MCF 10A (cell line): ENCODE results near the gene TLCD1. TPM values are rescaled to one million over a fixed set of nuclear protein-coding genes. Genes with fewer than 3 reads are reported as not detected.

Source experiments
- BruUV-seq: library from RNA; stranded (reverse); fragments of 400-500 nt; replicated peaks from 2 replicates; lab custom pipeline; 2021; lab: Mats Ljungman, UMichigan
- CTCF ChIA-PET: fragments of 300-600 bp; sonication (Branson Sonifier 250); formaldehyde crosslinking; extraction: SDS; loops from one replicate; lab custom pipeline; 2021; ENCODE audit warnings: antibody characterized with exemption, inconsistent platforms; lab: Yijun Ruan, JAX
- POLR2A ChIA-PET: fragments of 300-600, 350-650 bp; sonication (Branson Sonifier 250); formaldehyde crosslinking; extraction: SDS; loops from one replicate; lab custom pipeline; 2020; ENCODE audit warnings: antibody characterized with exemption, inconsistent platforms; lab: Yijun Ruan, JAX
- DNase-seq: peaks from one replicate; pipeline ENCODE4 v3.0.0-alpha.2; 2018; ENCODE audit not compliant: unreplicated experiment
- H3K27ac Mint-ChIP-seq: one replicate; pipeline ENCODE4 v1.8.0; 2022; ENCODE audit warnings: mild to moderate bottlenecking, low read depth, mixed read lengths; ENCODE audit not compliant: unreplicated experiment
- H3K27me3 Mint-ChIP-seq: one replicate; pipeline ENCODE4 v1.8.0; 2022; ENCODE audit warnings: mixed read lengths; ENCODE audit not compliant: insufficient read depth, unreplicated experiment
- H3K36me3 Mint-ChIP-seq: one replicate; pipeline ENCODE4 v1.8.0; 2022; ENCODE audit warnings: mild to moderate bottlenecking, moderate library complexity, mixed read lengths; ENCODE audit not compliant: insufficient read depth, unreplicated experiment
- H3K4me1 Mint-ChIP-seq: one replicate; pipeline ENCODE4 v1.8.0; 2022; ENCODE audit warnings: mixed read lengths; ENCODE audit not compliant: insufficient read depth, unreplicated experiment
- H3K4me3 Mint-ChIP-seq: one replicate; pipeline ENCODE4 v1.8.0; 2022; ENCODE audit warnings: mild to moderate bottlenecking, moderate library complexity, mixed read lengths; ENCODE audit not compliant: unreplicated experiment
- H3K9me3 Mint-ChIP-seq: one replicate; pipeline ENCODE4 v1.8.0; 2022; ENCODE audit warnings: mixed read lengths; ENCODE audit not compliant: unreplicated experiment
- intact Hi-C: fragments of 100-400 bp; cut with micrococcal nuclease; formaldehyde crosslinking; loops from 2 replicates; pipeline ENCODE4 v1.14.1; 2022
- total RNA-seq: library from RNA; stranded (reverse); gene quantifications from 2 replicates; pipeline ENCODE4 v1.2.3, GENCODE V29; 2022
- TF ChIP-seq, protein P1 (sequence below): fragments of 200-600 bp; IDR thresholded peaks from one replicate; pipeline ENCODE4 v1.8.0; 2022; ENCODE audit warnings: antibody characterized with exemption, mild to moderate bottlenecking; ENCODE audit not compliant: unreplicated experiment

TLCD1 gene
- total RNA-seq, 1 experiment from 2014 or later, result 18.7 TPM

DNA sequence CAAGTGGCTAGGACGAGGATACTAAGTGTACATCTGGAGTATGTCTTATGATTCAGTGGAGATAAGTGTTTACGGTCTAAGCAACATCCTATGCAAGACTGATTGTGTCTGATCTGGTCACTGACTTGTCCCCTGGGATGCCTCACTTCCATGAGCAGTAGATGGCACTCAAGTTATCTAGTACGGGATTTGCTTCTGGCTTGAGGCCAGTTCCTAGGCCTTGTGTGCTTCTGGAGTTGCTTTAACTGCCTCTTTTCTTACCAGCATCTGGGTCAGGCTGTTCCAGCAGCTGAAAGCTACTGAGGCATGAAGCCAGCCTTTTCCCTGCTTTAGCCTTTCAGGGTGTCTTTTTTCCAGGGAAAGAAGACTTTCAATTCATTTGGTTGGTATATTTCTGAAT, 41.1 kb downstream of the TLCD1 start:
- no TSS peak for BruUV-seq
- Mint-ChIP-seq H3K27me3 (no peaks in the 10 kb centered on the region), H3K27ac (no peak overlapping the region), H3K9me3 (no peaks in the 10 kb centered on the region), H3K4me1 (no peaks in the 10 kb centered on the region), H3K36me3 (peaks cover 99% of the 10 kb centered on the region), H3K4me3 (no peak overlapping the region)
- CTCF ChIA-PET, result no interaction called here
- POLR2A ChIA-PET, result interaction anchor here (0.6 kb wide), 1 partner anchor 36 kb away, joined by 3 read pairs; no protein-coding TSS in a partner anchor
- intact Hi-C loops, result no loop called here
- TF ChIP-seq, protein P1, sequence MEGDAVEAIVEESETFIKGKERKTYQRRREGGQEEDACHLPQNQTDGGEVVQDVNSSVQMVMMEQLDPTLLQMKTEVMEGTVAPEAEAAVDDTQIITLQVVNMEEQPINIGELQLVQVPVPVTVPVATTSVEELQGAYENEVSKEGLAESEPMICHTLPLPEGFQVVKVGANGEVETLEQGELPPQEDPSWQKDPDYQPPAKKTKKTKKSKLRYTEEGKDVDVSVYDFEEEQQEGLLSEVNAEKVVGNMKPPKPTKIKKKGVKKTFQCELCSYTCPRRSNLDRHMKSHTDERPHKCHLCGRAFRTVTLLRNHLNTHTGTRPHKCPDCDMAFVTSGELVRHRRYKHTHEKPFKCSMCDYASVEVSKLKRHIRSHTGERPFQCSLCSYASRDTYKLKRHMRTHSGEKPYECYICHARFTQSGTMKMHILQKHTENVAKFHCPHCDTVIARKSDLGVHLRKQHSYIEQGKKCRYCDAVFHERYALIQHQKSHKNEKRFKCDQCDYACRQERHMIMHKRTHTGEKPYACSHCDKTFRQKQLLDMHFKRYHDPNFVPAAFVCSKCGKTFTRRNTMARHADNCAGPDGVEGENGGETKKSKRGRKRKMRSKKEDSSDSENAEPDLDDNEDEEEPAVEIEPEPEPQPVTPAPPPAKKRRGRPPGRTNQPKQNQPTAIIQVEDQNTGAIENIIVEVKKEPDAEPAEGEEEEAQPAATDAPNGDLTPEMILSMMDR, result no peak
- DNase-seq, result peak; percentile 52

DNA sequence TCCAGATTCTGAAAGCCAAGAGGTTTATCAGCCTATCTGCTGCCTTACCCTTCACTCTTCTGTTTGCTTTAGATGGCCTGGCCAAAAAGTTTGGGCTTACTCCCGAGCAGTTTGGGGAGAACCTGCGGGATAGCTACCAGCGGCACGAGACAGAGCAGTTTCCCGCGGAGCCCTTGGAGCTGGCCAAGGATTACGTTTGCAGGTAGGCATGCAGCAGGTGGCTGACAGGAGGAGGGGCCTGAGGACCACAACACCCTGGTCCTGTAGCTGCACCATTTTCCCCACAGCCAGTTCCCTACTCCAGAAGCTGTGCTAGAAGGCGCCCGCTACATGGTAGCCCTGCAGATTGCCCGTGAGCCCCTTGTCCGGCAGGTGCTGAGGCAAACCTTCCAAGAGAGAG, 43.4 kb downstream of the TLCD1 start:
- no peak for DNase-seq
- Mint-ChIP-seq H3K27me3 (no peaks in the 10 kb centered on the region), H3K9me3 (no peaks in the 10 kb centered on the region), H3K36me3 (peaks cover 98% of the 10 kb centered on the region), H3K4me1 (no peaks in the 10 kb centered on the region), H3K27ac (no peak overlapping the region), H3K4me3 (no peak overlapping the region)
- ChIA-PET POLR2A (interaction anchor here (1.2 to 3.6 kb wide), 4 partner anchors 8 to 28 kb away, joined by 3 to 11 read pairs (median 4); partner anchors contain the start of genes SDF2 and SUPT6H), CTCF (interaction anchor here (0.6 to 1.8 kb wide), 2 partner anchors 8 to 431 kb away, joined by 3 to 6 read pairs; no protein-coding TSS in a partner anchor)
- no TSS peak for BruUV-seq
- intact Hi-C loops, result no loop called here
- TF ChIP-seq, protein P1, result no peak

DNA sequence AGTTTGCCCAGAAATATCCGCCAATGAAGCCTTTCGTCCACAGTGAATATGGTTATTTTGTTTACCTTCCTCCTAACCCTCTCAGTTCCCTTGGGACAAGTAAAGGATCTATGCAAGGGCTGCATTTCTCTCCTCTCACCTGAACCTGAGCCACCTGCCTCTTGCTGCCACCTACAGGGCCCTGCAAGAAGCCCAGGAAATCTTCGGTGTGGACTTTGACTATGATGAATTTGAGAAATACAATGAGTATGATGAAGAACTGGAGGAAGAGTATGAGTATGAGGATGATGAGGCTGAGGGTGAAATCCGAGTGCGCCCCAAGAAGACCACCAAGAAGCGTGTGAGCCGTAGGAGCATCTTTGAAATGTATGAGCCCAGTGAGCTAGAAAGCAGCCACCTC, 50.1 kb downstream of the TLCD1 start:
- Mint-ChIP-seq H3K27ac (no peak overlapping the region), H3K9me3 (no peaks in the 10 kb centered on the region), H3K4me3 (no peak overlapping the region), H3K27me3 (no peaks in the 10 kb centered on the region), H3K4me1 (no peaks in the 10 kb centered on the region), H3K36me3 (peaks cover 98% of the 10 kb centered on the region)
- no TSS peak for BruUV-seq
- TF ChIP-seq, protein P1, result no peak
- peak; percentile 43 for DNase-seq
- POLR2A ChIA-PET, result interaction anchor here (1.2 to 3.9 kb wide), 2 partner anchors 8 to 14 kb away, joined by 4 to 28 read pairs; partner anchors contain the start of genes SDF2 and SUPT6H
- CTCF ChIA-PET, result interaction anchor here (0.6 to 2.9 kb wide), 11 partner anchors 11 to 441 kb away, joined by 3 to 13 read pairs (median 4); partner anchors contain the start of gene BLTP2
- intact Hi-C loops, result loop anchor here (1.0 kb wide), 1 partner anchor 32 kb away; no protein-coding TSS in a partner anchor

DNA sequence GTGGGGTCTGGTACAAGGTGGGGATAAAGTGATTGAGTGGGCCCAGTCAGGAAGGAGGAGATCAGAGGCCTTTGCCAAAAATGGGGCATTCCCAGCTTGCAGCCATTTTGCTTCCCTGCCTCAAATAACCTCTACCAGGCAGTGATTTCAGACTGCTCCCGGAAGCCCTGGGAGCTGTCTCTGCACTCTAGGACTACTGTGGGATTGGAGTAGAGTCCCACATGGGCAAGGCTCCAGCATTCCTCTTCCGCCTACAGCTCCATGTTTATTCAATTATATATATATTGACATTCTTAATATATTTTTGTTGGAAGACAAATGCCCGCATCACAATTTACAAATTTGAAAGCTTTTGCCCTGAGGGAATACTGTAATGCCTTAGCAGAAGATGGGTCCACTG, 50.5 kb downstream of the TLCD1 start:
- DNase-seq, result no peak
- intact Hi-C loops, result no loop called here
- ChIA-PET CTCF (interaction anchor here (0.6 to 2.9 kb wide), 14 partner anchors 8 to 904 kb away, joined by 3 to 13 read pairs (median 4); partner anchors contain the start of gene BLTP2), POLR2A (interaction anchor here (1.2 to 3.9 kb wide), 2 partner anchors 8 to 14 kb away, joined by 4 to 28 read pairs; partner anchors contain the start of genes SDF2 and SUPT6H)
- no peaks in the 10 kb centered on the region for H3K4me1 Mint-ChIP-seq
- TF ChIP-seq, protein P1, result no peak
- H3K27ac Mint-ChIP-seq, result no peak overlapping the region
- peaks cover 98% of the 10 kb centered on the region for H3K36me3 Mint-ChIP-seq
- no peaks in the 10 kb centered on the region for H3K27me3 Mint-ChIP-seq
- H3K9me3 Mint-ChIP-seq, result no peaks in the 10 kb centered on the region
- no peak overlapping the region for H3K4me3 Mint-ChIP-seq
- BruUV-seq, result no TSS peak

Other genes starting within 250 kb of the TLCD1 start
- not detected in 2 replicates for gene FOXN1, start 219.9 kb downstream of the TLCD1 start, total RNA-seq
- gene UNC119, start 173.6 kb downstream of the TLCD1 start, total RNA-seq, result 12.5 and 13.7 TPM in 2 replicates
- 50.5 and 56.1 TPM in 2 replicates for gene PIGS, start 154.7 kb downstream of the TLCD1 start, total RNA-seq
- gene ALDOC, start 149.3 kb downstream of the TLCD1 start, total RNA-seq, result 2.4 and 6.0 TPM in 2 replicates
- gene SPAG5, start 127.2 kb downstream of the TLCD1 start, total RNA-seq, result 31.5 and 38.1 TPM in 2 replicates
- 19.9 and 24.1 TPM in 2 replicates for gene RSKR, start 112.0 kb downstream of the TLCD1 start, total RNA-seq
- 119 and 126 TPM in 2 replicates for gene BLTP2, start 81.1 kb downstream of the TLCD1 start, total RNA-seq
- 31.4 and 31.8 TPM in 2 replicates for gene SDF2, start 64.3 kb downstream of the TLCD1 start, total RNA-seq
- 81.7 and 86.4 TPM in 2 replicates for gene SUPT6H, start 64.0 kb downstream of the TLCD1 start, total RNA-seq
- gene PROCA1, start 14.3 kb downstream of the TLCD1 start, total RNA-seq, result 0.86 and 1.1 TPM in 2 replicates
- gene RAB34, start 8.4 kb downstream of the TLCD1 start, total RNA-seq, result 90.0 and 105 TPM in 2 replicates
- gene RPL23A, start 6.2 kb downstream of the TLCD1 start, total RNA-seq, result 1,941 and 2,110 TPM in 2 replicates
- 4.5 and 8.6 TPM in 2 replicates for gene NEK8, start 2.6 kb upstream of the TLCD1 start, total RNA-seq
- gene TRAF4, start 17.8 kb upstream of the TLCD1 start, total RNA-seq, result 106 and 126 TPM in 2 replicates
- gene FAM222B, start 116.6 kb upstream of the TLCD1 start, total RNA-seq, result 18.5 and 22.2 TPM in 2 replicates
- gene ERAL1, start 128.8 kb upstream of the TLCD1 start, total RNA-seq, result 51.6 and 53.7 TPM in 2 replicates
- 98.5 and 126 TPM in 2 replicates for gene FLOT2, start 171.5 kb upstream of the TLCD1 start, total RNA-seq
- gene DHRS13, start 176.8 kb upstream of the TLCD1 start, total RNA-seq, result 9.1 and 9.5 TPM in 2 replicates
- 37.6 and 38.2 TPM in 2 replicates for gene PHF12, start 225.3 kb upstream of the TLCD1 start, total RNA-seq